ENCODE measurements around the gene GTPBP6. TPM values are rescaled to one million over a fixed set of nuclear protein-coding genes. Genes with fewer than 3 reads are reported as not detected.
A peak's percentile ranks its signal among the peaks of the same experiment; 100 is the strongest.

The GTPBP6 gene
- total and polyA plus RNA-seq, 10 donors = 25.4 to 69.4 (median 43.8) TPM

GRCh38 chrX:341541-342101, 23.0 kb upstream of the GTPBP6 start:
- Histone ChIP-seq H3K4me3 (no peak overlapping the region), H3K27me3 (replicated peaks in 1 of 7) (no peaks in the 10 kb centered on the region), H3K27ac (no peak overlapping the region), H3K4me1 (no peaks in the 10 kb centered on the region), H3K36me3 (peaks cover 0 to 64% (median 11%) of the 10 kb centered on the region in 6 donors), H3K9me3 (no peaks in the 10 kb centered on the region)
- intact Hi-C loops (cut with DNase I; ENCODE audit: low total_unique reads) = no loop called here
- peak; percentile 53 for DNase-seq
- WGBS, 5 donors = 94 to 97% (median 96%) methylated on average over 28 to 36 of the region's 36 CpGs
- no peak for TF ChIP-seq POLR2A (IDR thresholded peaks at IDR 0.05)
- TF ChIP-seq POLR2AphosphoS5 (IDR thresholded peaks at IDR 0.05) = no peak
- no peak for TF ChIP-seq CTCF (IDR thresholded peaks at IDR 0.05 in 8 of 11, conservative IDR thresholded peaks at IDR 0.05 in 3 of 11)

GRCh38 chrX:340641-341423, 22.2 kb upstream of the GTPBP6 start:
- Histone ChIP-seq H3K36me3 (peaks cover 0 to 65% (median 9%) of the 10 kb centered on the region in 6 donors), H3K9me3 (no peaks in the 10 kb centered on the region), H3K27ac (no peak overlapping the region), H3K27me3 (replicated peaks in 1 of 7) (no peaks in the 10 kb centered on the region), H3K4me1 (no peaks in the 10 kb centered on the region), H3K4me3 (no peak overlapping the region)
- peak; percentile 67 for DNase-seq
- intact Hi-C loops (cut with DNase I; ENCODE audit: low total_unique reads) = no loop called here
- WGBS, 5 donors = 90 to 98% (median 95%) methylated on average over 35 to 52 of the region's 52 CpGs
- TF ChIP-seq POLR2A (IDR thresholded peaks at IDR 0.05) (no peak), POLR2AphosphoS5 (IDR thresholded peaks at IDR 0.05) (no peak), CTCF (IDR thresholded peaks at IDR 0.05 in 8 of 11, conservative IDR thresholded peaks at IDR 0.05 in 3 of 11) (no peak)

GRCh38 chrX:340121-340520, 21.5 kb upstream of the GTPBP6 start:
- Histone ChIP-seq H3K36me3 (peaks cover 0 to 66% (median 7%) of the 10 kb centered on the region in 6 donors), H3K4me3 (no peak overlapping the region), H3K27ac (no peak overlapping the region), H3K27me3 (replicated peaks in 1 of 7) (no peaks in the 10 kb centered on the region), H3K4me1 (no peaks in the 10 kb centered on the region), H3K9me3 (no peaks in the 10 kb centered on the region)
- peak; percentile 45 for DNase-seq
- intact Hi-C loops (cut with DNase I; ENCODE audit: low total_unique reads) = no loop called here
- WGBS, 5 donors = 83 to 99% (median 91%) methylated on average over 9 to 22 of the region's 24 CpGs
- TF ChIP-seq POLR2AphosphoS5 (IDR thresholded peaks at IDR 0.05) (no peak), CTCF (IDR thresholded peaks at IDR 0.05 in 8 of 11, conservative IDR thresholded peaks at IDR 0.05 in 3 of 11) (no peak), POLR2A (IDR thresholded peaks at IDR 0.05) (no peak)

GRCh38 chrX:338836-339400, 20.3 kb upstream of the GTPBP6 start:
- 95 to 98% (median 95%) methylated on average over 35 to 44 of the region's 44 CpGs for WGBS, 5 donors
- Histone ChIP-seq H3K4me1 (no peaks in the 10 kb centered on the region), H3K9me3 (no peaks in the 10 kb centered on the region), H3K36me3 (peaks cover 0 to 68% (median 2%) of the 10 kb centered on the region in 6 donors), H3K27ac (no peak overlapping the region), H3K4me3 (no peak overlapping the region), H3K27me3 (replicated peaks in 1 of 7) (no peaks in the 10 kb centered on the region)
- intact Hi-C loops (cut with DNase I; ENCODE audit: low total_unique reads) = no loop called here
- DNase-seq = peak; percentile 63
- TF ChIP-seq POLR2AphosphoS5 (IDR thresholded peaks at IDR 0.05) (no peak), CTCF (IDR thresholded peaks at IDR 0.05 in 8 of 11, conservative IDR thresholded peaks at IDR 0.05 in 3 of 11) (no peak), POLR2A (IDR thresholded peaks at IDR 0.05) (no peak)

Data from spleen (tissue), 11 donors.